Vagina (tissue), 2 donors: ENCODE results near the gene IQSEC1. TPM values are rescaled to one million over a fixed set of nuclear protein-coding genes. Genes with fewer than 3 reads are reported as not detected.
A peak's percentile ranks its signal among the peaks of the same experiment; 100 is the strongest.

Experiments used
- DNase-seq, 2 donors: peaks; one replicate each; pipeline ENCODE4 v3.0.0-alpha.2; 2017; ENCODE audit errors: extremely low spot score in 2 of 2
- H3K27ac ChIP-seq: fragments of 200-600 bp; sonication (generic); one replicate; pipeline ENCODE4 v1.5.1; 2019
- H3K27me3 ChIP-seq: fragments of 200-600 bp; sonication (generic); one replicate; pipeline ENCODE4 v1.5.1; 2019
- H3K36me3 ChIP-seq, 2 donors: fragments of 200-600 bp; sonication (generic); one replicate each; pipeline ENCODE4 v1.5.1; 2017 to 2019
- H3K4me1 ChIP-seq: fragments of 200-600 bp; sonication (generic); one replicate; pipeline ENCODE4 v1.5.1; 2019
- H3K4me3 ChIP-seq, 2 donors: fragments of 200-600 bp; sonication (generic); 1 replicate in 1 of 2; 2 replicates in 1 of 2; pipeline ENCODE4 v1.5.1; 2016 to 2019
- H3K9me3 ChIP-seq: fragments of 200-600 bp; sonication (generic); one replicate; pipeline ENCODE4 v1.5.1; 2019
- CTCF ChIP-seq, 3 experiments: fragments of 450-650 bp in 2 of 3; fragments of 200-600 bp in 1 of 3; sonication (generic) in 1 of 3; IDR thresholded peaks; one replicate each; pipeline ENCODE4 v1.5.1; 2017 to 2019; ENCODE audit warnings: antibody characterized with exemption in 3 of 3, mild to moderate bottlenecking in 2 of 3, moderate library complexity in 2 of 3
- POLR2A ChIP-seq, 2 donors: fragments of 450-650 bp; IDR thresholded peaks; one replicate each; pipeline ENCODE4 v1.6.1; 2017; ENCODE audit warnings: antibody characterized with exemption in 2 of 2, mild to moderate bottlenecking in 2 of 2, moderate library complexity in 2 of 2
- POLR2AphosphoS5 ChIP-seq, 2 donors: sonication (generic); formaldehyde crosslinking; IDR thresholded peaks; one replicate each; pipeline ENCODE4 v1.9.0; 2017; ENCODE audit warnings: antibody characterized with exemption in 2 of 2, mild to moderate bottlenecking in 2 of 2, low read depth in 1 of 2; ENCODE audit not compliant: insufficient read depth in 1 of 2
- intact Hi-C: fragments of 100-400 bp; cut with DNase I; formaldehyde crosslinking; loops from one replicate; pipeline ENCODE4 v1.15.1; 2023
- total RNA-seq: library from RNA; depleted of rRNA; stranded (reverse); fragments of >200 nt; gene quantifications from one replicate; pipeline ENCODE4 v1.2.3, GENCODE V29; 2016

Gene IQSEC1
- total RNA-seq, 1 donor from 2014 or later = 34.9 TPM

DNA sequence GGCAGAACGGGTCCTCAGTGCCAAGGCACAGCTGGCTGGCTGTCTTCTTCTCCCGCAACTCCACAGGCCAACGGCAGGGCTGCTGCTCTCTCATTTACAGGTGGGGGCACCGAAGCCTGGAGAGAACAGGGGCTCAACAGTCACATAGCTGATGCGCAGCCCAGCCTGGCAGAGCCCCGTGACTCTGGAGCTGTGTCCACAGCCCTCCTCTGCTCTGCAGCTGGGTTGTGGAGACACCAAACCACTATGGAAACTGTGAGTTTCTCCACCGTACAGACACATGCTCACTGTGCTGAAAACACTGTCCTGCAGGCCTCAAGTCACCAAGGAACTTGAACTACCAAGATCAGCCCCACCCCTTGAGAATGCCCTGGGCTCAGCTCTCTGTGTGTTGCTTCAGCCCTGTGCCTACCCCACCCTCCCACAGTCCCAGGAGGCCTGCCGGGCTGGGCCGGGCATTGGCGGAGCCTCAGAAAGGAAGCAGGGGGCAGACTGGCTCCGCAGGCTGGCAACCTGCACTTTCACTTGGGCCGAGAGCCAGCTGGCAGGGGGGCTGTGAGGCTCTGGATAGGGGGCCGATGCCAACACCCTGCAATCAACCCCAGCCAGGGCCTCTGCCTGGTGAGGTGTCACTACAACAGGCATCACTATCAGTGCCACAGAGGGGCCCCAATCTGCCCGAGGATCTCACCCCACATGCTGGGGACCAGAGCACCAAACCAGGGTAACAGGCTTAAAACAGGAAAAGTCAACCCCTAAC is 118.2 kb downstream of the IQSEC1 start:
- peaks cover 74% of the 10 kb centered on the region for H3K4me1 ChIP-seq

DNA sequence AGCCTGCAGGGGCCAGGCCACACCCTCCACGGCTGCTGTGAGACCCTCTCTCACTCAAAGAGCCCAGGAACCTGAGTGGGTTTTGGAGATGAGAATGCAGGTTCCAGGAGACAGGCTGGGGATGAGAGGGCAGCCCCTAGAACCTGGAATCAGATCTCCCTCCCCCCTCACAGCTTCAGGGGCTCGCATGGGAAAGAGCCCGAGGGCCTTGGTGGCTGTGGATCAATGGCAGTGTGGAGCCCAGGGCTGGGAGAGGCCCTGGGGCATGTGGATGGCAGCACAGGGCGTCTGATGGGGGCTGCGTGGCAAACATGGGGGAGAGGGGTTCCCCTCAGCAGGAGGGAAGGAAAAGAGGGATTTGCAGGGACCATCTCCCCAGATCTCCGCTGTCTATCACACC is 119.0 kb downstream of the IQSEC1 start:
- peak overlapping the region; percentile 44 for H3K27ac ChIP-seq
- peaks cover 75% of the 10 kb centered on the region for H3K4me1 ChIP-seq
- H3K27me3 ChIP-seq = no peaks in the 10 kb centered on the region
- intact Hi-C loops = no loop called here
- H3K4me3 ChIP-seq = no peak overlapping the region
- no peak for DNase-seq
- no peaks in the 10 kb centered on the region for H3K9me3 ChIP-seq
- H3K36me3 ChIP-seq = no peaks in the 10 kb centered on the region
- TF ChIP-seq CTCF (IDR thresholded peaks at IDR 0.05) (no peak), POLR2A (IDR thresholded peaks at IDR 0.05) (no peak), POLR2AphosphoS5 (IDR thresholded peaks at IDR 0.05; ENCODE audit: insufficient read depth in 1 of 2, low read depth in 1 of 2) (no peak)

More for the DNA sequence above, 118.2 kb downstream of the IQSEC1 start:
- intact Hi-C loops = no loop called here
- no peak for TF ChIP-seq POLR2A (IDR thresholded peaks at IDR 0.05)
- peak; percentile 37 to 42 for TF ChIP-seq POLR2AphosphoS5 (IDR thresholded peaks at IDR 0.05; ENCODE audit: insufficient read depth in 1 of 2, low read depth in 1 of 2)
- Histone ChIP-seq H3K27ac (peak overlapping the region; percentile 44), H3K4me3 (no peak overlapping the region), H3K9me3 (no peaks in the 10 kb centered on the region), H3K36me3 (no peaks in the 10 kb centered on the region), H3K27me3 (no peaks in the 10 kb centered on the region)
- no peak for DNase-seq

- no peak for DNase-seq
- intact Hi-C loops = no loop called here
Observed at GRCh38 chr3:12953201-12953995, 119.8 kb downstream of the IQSEC1 start.

GRCh38 chr3:12952343-12953200 is 120.7 kb downstream of the IQSEC1 start:
- H3K4me1 ChIP-seq = peaks cover 75% of the 10 kb centered on the region
- H3K9me3 ChIP-seq = no peaks in the 10 kb centered on the region
- no peaks in the 10 kb centered on the region for H3K27me3 ChIP-seq
- no peak for DNase-seq
- H3K27ac ChIP-seq = no peak overlapping the region
- TF ChIP-seq POLR2A (IDR thresholded peaks at IDR 0.05) (no peak), CTCF (IDR thresholded peaks at IDR 0.05) (no peak), POLR2AphosphoS5 (IDR thresholded peaks at IDR 0.05; ENCODE audit: insufficient read depth in 1 of 2, low read depth in 1 of 2) (no peak)
- no peak overlapping the region for H3K4me3 ChIP-seq
- intact Hi-C loops = no loop called here
- no peaks in the 10 kb centered on the region for H3K36me3 ChIP-seq

More at GRCh38 chr3:12953201-12953995, 119.8 kb downstream of the IQSEC1 start:
- Histone ChIP-seq H3K27me3 (no peaks in the 10 kb centered on the region), H3K36me3 (no peaks in the 10 kb centered on the region), H3K4me1 (peaks cover 75% of the 10 kb centered on the region), H3K27ac (no peak overlapping the region), H3K4me3 (no peak overlapping the region), H3K9me3 (no peaks in the 10 kb centered on the region)
- no peak for TF ChIP-seq CTCF (IDR thresholded peaks at IDR 0.05)
- TF ChIP-seq POLR2AphosphoS5 (IDR thresholded peaks at IDR 0.05; ENCODE audit: insufficient read depth in 1 of 2, low read depth in 1 of 2) = no peak
- no peak for TF ChIP-seq POLR2A (IDR thresholded peaks at IDR 0.05)
